ENCODE data around the gene CNFN.

CNFN gene

GRCh38 chr19:42396381-42397262 lies 6.5 kb upstream of the CNFN start:
- peak overlapping the region; percentile 73 to 77 for H3K4me3 ChIP-seq (ENCODE audit: low read depth in 1 of 2, low read length in 1 of 2)
- peak overlapping the region; percentile 88 for H3K27ac ChIP-seq
- no peaks in the 10 kb centered on the region for H3K9me3 ChIP-seq
- peaks cover 12% of the 10 kb centered on the region for H3K27me3 ChIP-seq
- peaks cover 26 to 36% of the 10 kb centered on the region in 2 experiments for H3K4me1 ChIP-seq (ENCODE audit: control insufficient read depth in 1 of 2, insufficient read depth in 1 of 2, low read depth in 1 of 2, low read length in 1 of 2)
- TF ChIP-seq CTCF (IDR thresholded peaks at IDR 0.05), result peak; percentile 44
- H3K36me3 ChIP-seq, result no peaks in the 10 kb centered on the region

DNA sequence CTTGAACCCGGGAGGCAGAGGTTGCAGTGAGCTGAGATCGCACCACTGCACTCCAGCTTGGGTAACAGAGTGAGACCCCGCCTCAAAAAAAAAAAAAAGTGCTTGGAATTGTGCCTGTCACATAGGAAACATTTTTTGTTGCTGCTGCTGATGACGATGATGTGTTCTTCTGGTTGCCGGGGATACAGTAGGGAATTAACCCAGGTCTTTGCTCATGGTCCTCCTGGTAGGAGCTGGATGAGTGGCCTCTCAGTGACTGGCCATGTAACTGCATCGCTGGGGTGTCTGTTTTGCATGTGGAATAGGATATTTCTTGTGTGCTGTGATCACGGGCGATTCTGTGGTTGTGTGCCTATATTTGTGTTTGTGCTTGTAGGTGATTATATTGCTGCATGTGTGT lies 4.7 kb upstream of the CNFN start:
- Histone ChIP-seq H3K27me3 (peaks cover 27% of the 10 kb centered on the region), H3K9me3 (no peaks in the 10 kb centered on the region), H3K27ac (no peak overlapping the region), H3K36me3 (no peaks in the 10 kb centered on the region), H3K4me1 (ENCODE audit: control insufficient read depth in 1 of 2, insufficient read depth in 1 of 2, low read depth in 1 of 2, low read length in 1 of 2) (peaks cover 19 to 31% of the 10 kb centered on the region in 2 experiments), H3K4me3 (ENCODE audit: low read depth in 1 of 2, low read length in 1 of 2) (no peak overlapping the region)
- no peak for TF ChIP-seq CTCF (IDR thresholded peaks at IDR 0.05)

DNA sequence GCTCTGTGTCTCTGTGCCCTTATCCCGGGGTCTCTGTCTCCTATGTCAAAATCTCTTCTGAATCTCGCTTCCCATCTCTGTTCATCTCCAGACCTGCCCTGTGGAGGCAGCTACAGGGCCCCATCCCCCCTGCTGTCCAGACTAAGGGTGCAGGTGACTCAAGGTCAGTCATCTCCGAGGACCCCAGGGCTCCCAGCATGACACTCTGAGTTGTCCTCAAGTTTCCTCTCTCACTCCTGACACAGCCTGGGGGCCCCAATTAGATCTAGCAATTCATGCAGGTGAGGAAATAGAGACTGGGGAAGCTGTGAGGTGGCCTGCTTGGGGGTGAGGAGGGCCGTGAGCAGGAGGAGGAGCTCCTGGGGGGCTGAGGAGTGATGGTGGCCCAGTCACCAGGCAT lies 2.1 kb upstream of the CNFN start:
- H3K27ac ChIP-seq, result no peak overlapping the region
- H3K36me3 ChIP-seq, result no peaks in the 10 kb centered on the region
- H3K4me1 ChIP-seq (ENCODE audit: control insufficient read depth in 1 of 2, insufficient read depth in 1 of 2, low read depth in 1 of 2, low read length in 1 of 2), result peaks cover 17 to 29% of the 10 kb centered on the region in 2 experiments
- H3K4me3 ChIP-seq (ENCODE audit: low read depth in 1 of 2, low read length in 1 of 2), result no peak overlapping the region
- TF ChIP-seq CTCF (IDR thresholded peaks at IDR 0.05), result no peak
- no peaks in the 10 kb centered on the region for H3K9me3 ChIP-seq
- peaks cover 40% of the 10 kb centered on the region for H3K27me3 ChIP-seq

GRCh38 chr19:42388851-42389489 lies 1.1 kb downstream of the CNFN start:
- no peak overlapping the region for H3K27ac ChIP-seq
- peaks cover 40% of the 10 kb centered on the region for H3K27me3 ChIP-seq
- no peaks in the 10 kb centered on the region for H3K36me3 ChIP-seq
- peaks cover 11 to 19% of the 10 kb centered on the region in 2 experiments for H3K4me1 ChIP-seq (ENCODE audit: control insufficient read depth in 1 of 2, insufficient read depth in 1 of 2, low read depth in 1 of 2, low read length in 1 of 2)
- H3K4me3 ChIP-seq (ENCODE audit: low read depth in 1 of 2, low read length in 1 of 2), result no peak overlapping the region
- no peaks in the 10 kb centered on the region for H3K9me3 ChIP-seq
- no peak for TF ChIP-seq CTCF (IDR thresholded peaks at IDR 0.05)

GRCh38 chr19:42386974-42387707 lies 3.0 kb downstream of the CNFN start:
- Histone ChIP-seq H3K27me3 (peaks cover 38% of the 10 kb centered on the region), H3K36me3 (no peaks in the 10 kb centered on the region), H3K27ac (peak overlapping the region; percentile 70), H3K4me3 (ENCODE audit: low read depth in 1 of 2, low read length in 1 of 2) (peak overlapping the region; percentile 53 to 61), H3K9me3 (no peaks in the 10 kb centered on the region), H3K4me1 (ENCODE audit: control insufficient read depth in 1 of 2, insufficient read depth in 1 of 2, low read depth in 1 of 2, low read length in 1 of 2) (peaks cover 11 to 16% of the 10 kb centered on the region in 2 experiments)
- peak; percentile 63 for TF ChIP-seq CTCF (IDR thresholded peaks at IDR 0.05)
